Gastrocnemius medialis (tissue), 4 donors: ENCODE measurements around the gene HACD2.

ENCODE experiments used
- CTCF ChIP-seq, 5 experiments: fragments of 450-650 bp in 3 of 5; fragments of 200-600 bp in 2 of 5; sonication (generic) in 2 of 5; IDR thresholded peaks in 4 of 5; conservative IDR thresholded peaks in 1 of 5; 1 replicate in 4 of 5; 2 replicates in 1 of 5; pipeline ENCODE4 v1.5.1; 2016 to 2019; ENCODE audit warnings: antibody characterized with exemption in 5 of 5, mild to moderate bottlenecking in 3 of 5, moderate library complexity in 3 of 5
- POLR2A ChIP-seq, 2 donors: fragments of 450-650 bp; IDR thresholded peaks; one replicate each; pipeline ENCODE4 v1.6.1; 2017; ENCODE audit warnings: antibody characterized with exemption in 2 of 2, mild to moderate bottlenecking in 2 of 2, moderate library complexity in 2 of 2

GRCh38 chr3:123479891-123480290, 105.0 kb downstream of the HACD2 start:
- no peak for TF ChIP-seq CTCF (IDR thresholded peaks at IDR 0.05 in 4 of 5, conservative IDR thresholded peaks at IDR 0.05 in 1 of 5)
- no peak for TF ChIP-seq POLR2A (IDR thresholded peaks at IDR 0.05)
